ENCODE data around the gene F12.

The F12 gene

DNA sequence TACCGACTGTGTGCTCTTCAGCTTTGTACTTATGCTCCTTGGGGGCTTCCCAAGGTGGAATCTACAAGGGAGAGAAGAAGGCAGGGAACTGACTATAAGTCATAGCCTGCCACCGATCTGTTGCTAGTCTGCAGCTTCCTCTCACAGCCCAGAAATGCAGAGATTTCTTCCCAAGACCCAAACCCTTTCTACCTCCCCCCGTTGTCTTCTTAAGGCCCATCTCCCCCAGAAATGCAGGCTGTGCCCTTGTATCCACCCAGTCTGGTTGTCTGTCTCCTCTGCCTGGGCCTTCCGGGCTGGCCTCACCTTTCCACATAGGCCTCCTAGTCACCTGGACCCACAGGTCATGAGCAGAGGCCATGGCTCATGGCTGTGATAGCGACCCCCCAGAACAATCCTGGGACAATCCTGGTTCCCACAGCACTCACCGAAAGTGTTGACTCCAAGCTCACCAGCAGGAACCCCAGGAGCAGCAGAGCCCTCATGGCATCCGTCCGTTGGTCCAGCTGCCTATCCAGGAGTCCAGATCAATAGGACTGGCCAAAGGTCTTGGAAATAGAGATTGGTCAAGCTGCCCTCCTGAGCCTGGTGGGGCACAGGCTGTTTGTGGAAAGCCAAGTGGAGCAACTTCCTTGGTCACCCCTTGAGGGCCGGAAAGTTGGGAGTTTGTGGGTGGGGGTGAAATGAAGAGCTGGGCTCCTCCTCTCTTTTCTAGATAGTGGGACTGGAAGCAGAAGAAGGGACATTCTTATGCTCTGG is at the start of gene F12:
Gene F12, minus strand, starts transcription at position 522 of the 759 bp plus-strand sequence. Its CDS starts 37 bp downstream, at position 485.
- ATAC-seq: no peak

DNA sequence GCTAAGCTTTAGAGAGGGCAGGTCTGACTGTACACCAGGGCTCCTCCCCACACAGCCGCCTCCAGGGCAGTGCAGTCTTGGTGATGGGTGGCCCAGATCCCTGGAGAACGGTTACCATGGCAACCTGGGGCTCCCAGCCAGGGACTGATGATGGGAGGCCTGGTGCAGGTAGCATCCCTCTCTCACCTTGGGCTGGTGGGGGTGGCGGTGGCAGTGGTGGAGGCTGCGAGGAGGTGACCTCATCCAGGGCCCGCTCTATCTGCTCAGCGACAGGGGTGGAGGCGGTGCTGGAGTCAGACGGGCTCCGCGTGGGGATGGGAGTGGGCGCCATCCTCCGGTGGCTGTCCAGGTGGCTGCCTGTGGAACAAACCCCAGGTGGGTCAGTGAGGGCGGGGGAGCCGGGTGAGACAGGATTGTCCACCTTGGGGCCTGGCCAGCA is 49.6 kb upstream of the F12 start:
- ATAC-seq: no peak

DNA sequence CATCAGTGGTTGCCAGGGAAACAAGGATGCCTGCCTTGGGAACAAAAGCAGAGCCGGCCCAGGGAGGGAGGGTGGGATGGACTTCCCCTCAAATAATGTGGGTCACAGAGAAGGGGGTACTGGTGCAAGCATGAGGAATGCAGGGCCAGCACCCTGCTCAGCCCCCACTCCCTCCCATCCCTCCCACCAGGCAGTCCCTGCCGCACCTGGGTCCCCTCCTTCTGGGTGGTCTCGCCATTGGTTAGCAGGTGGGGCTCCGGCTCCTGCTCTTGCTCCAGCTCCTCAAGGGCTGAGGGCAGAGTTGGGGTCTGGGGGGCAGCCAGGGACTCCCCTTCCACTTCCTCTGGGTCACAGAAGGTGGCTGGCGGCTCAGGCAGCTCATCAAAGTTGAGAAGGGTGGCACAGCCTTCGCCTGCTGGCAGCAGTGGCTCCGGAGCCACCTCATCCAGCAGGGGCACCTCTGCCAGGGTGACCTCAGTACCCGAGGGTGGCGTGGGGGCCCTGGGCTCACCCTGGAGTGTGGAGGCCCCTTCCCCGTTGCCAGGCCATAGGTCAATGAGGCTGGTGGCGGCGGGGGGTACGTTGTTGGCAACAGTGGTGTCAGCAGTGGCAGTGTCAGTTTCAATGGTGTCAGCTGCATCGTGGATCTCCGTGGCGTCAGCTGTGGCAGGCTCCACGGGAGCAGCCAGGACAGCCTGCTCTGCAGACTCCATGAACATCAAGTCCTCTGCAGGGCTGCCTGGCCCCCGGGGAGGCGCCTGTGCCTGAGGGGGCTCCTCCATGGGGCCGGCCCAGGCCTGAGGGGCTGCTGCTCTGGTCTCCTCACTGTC is 48.7 kb upstream of the F12 start:
- ATAC-seq: no peak

GRCh38 chr5:177456976-177457851 is 47.9 kb upstream of the F12 start:
- ATAC-seq: peak; percentile 11 to 27

DNA sequence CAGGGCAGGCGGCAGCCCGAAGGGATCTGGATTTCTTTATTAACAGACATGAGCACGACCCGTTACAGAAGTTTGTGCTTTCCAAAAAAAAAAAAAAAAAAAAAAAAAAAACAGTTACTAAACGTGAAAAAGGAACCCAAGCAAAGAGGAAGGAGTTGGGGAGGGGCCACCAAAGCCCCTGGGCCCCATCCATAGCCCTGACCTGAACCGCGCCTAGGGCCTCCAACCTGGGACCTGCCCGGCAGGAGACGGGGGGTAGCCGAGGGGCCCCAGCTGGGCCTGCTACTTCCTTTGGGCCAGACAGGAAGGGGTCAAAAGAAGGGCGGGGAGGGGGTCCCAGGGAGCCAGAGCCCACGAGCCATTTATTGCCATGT is 47.2 kb upstream of the F12 start:
- ATAC-seq: no peak

DNA sequence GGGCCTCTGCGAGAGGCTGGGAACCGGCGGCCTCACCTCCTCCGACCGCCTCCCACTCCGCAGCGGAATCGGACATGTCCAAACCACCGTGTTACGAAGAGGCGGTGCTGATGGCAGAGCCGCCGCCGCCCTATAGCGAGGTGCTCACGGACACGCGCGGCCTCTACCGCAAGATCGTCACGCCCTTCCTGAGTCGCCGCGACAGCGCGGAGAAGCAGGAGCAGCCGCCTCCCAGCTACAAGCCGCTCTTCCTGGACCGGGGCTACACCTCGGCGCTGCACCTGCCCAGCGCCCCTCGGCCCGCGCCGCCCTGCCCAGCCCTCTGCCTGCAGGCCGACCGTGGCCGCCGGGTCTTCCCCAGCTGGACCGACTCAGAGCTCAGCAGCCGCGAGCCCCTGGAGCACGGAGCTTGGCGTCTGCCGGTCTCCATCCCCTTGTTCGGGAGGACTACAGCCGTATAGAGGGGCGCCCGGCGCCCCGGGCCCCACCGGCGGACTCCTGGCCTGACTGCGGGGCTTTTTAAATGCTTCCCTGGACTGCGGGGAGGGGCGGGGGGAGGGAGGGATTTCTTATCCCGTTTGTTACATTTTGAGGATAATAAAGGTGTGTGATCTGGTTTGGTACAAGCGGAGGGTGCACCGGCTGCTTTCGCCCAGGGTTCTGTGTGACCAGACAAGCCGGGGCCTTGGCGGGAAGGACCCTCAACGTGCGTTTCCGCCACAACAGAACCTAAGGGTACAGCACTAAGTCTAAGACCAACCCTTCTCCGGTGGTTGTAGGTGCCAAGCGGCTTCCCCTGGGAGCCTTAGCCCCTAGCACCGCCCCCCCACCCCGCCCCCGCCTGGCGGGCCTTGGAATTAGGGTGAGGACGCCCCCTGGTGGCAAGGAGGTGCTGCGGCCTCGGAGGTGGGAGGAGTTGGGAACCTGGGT is 46.6 kb upstream of the F12 start:
- peak; percentile 21 to 26 for ATAC-seq

DNA sequence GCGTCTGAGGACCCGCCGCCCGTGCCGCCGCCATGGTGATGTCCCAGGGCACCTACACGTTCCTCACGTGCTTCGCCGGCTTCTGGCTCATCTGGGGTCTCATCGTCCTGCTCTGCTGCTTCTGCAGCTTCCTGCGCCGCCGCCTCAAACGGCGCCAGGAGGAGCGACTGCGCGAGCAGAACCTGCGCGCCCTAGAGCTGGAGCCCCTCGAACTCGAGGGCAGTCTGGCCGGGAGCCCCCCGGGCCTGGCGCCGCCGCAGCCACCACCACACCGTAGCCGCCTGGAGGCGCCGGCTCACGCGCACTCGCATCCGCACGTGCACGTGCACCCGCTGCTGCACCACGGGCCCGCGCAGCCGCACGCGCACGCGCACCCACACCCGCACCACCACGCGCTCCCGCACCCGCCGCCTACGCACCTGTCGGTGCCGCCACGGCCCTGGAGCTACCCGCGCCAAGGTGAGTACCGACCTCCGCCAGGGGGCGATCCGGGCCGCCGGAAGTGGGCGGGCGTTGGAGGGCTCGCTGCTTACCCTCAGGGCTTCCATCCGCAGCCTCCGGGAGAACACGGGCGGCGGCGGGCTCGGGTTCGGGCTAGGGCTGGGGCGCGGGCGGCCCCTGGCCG is 45.8 kb upstream of the F12 start:
- ATAC-seq: peak; percentile 70 to 71

DNA sequence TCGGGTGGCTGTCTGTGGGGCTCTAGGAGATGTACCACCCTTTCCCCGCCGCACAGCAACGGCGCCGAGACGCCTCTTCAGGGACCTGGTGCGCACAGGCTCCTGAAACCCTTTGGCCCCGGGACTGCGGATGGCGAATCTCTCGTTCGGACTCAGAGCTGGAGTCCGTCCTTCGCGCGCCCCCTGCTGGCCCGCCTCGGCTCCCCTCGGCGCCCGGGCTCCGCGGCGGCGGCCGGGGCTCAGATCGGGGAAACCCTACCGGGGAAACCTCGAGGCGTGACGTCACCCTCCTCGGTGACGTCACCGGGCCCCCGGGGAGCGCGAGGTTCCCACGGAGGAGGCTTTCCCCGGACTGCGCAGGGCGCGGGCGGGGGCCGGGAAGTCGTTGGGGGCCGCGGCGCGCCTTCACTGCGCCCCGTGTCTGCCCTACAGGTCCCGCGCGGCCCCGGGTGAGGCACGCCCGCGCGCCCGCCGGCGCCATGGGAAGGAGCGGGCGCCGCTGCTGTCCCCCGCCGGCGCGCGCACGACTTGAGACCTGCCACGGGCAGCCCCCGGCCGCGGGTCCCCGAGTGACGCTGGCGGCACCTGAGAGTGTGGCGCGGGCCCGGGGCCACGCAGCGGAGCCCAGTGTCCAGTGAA is 45.2 kb upstream of the F12 start:
- peak; percentile 55 for ATAC-seq

GRCh38 chr5:177453852-177454396 is 44.6 kb upstream of the F12 start:
- no peak for ATAC-seq

DNA sequence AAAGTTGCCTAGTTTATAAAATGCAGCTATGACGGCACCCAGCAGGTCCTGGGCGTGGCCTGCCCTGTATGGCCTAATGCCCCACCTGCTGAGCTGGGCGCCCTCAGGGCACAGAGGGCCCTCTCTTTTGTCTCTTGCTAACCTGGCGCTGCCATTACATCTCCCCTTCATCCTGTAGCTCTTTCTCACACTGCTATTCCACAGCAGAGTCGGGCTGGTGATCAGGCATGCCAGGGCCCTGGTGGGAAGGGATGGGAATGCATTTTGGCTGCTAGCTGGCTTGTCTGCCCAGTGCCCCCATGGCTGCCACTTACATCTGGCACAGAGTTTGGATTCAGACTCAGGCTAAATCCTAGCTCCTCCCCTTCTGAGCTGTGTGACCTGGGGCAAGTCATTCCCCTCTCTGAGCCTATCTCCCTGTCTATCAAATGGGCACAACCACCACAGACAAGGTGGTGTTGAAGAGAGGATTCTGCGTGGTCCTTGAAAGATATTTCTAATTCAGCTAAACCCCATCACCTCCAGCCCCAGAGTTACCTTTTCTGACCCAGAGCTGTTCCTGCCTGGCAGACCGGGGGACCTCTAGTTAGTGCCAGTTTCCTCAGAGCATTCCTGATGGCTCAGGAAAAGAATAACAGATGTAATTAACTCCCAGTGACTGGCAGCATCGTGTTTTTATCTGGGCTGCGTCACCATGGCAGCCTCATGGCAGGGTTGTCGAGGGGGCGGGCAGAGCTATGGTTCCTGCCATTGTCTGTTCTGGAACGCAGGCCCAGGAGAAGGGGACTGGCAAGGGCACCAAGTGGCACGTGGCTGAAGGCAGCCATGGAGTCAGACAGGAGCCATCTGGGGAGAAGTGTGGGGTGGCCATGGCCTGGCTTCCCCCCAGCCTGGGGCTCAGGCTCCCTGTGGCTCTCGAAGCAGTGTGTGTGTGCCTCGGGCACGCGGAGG is 43.6 kb upstream of the F12 start:
- no peak for ATAC-seq

DNA sequence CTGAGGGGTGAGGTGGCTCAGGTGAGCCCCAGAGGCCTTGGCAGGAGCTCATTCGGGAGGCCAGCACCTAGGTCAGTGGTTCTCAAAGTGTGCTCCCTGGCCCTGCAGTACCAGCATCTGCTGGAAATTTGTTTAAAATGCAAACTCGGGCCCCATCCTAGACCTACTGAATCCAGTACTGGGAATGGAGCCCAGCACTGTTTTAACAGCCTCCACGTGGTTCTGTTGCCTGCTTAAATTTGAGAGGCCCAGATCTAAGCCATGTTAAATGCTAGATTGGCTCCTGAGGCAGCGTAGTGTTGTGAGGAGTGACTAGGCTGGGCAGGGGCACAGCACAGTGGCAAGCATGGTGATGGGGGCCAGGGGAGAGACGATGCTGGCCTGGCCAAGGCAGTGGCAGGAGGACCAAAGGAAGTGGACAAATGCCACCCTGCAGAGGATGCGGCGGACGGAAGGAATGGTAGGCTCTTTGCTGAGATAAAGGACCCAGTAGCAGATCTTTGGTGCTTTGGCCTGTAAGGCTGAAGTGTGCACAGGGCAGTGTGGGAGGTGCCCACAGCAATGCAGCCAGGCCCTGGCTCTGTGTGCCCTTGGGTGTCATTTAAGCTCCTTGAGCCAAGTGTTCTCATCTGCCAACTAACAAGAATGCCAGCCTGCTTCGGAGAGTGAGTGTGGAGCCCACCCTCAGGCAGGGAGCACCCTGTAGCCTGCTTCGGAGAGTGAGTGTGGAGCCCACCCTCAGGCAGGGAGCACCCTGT is 41.5 kb upstream of the F12 start:
- ATAC-seq: no peak

GRCh38 chr5:177449140-177450061 is 40.0 kb upstream of the F12 start:
- no peak for ATAC-seq

DNA sequence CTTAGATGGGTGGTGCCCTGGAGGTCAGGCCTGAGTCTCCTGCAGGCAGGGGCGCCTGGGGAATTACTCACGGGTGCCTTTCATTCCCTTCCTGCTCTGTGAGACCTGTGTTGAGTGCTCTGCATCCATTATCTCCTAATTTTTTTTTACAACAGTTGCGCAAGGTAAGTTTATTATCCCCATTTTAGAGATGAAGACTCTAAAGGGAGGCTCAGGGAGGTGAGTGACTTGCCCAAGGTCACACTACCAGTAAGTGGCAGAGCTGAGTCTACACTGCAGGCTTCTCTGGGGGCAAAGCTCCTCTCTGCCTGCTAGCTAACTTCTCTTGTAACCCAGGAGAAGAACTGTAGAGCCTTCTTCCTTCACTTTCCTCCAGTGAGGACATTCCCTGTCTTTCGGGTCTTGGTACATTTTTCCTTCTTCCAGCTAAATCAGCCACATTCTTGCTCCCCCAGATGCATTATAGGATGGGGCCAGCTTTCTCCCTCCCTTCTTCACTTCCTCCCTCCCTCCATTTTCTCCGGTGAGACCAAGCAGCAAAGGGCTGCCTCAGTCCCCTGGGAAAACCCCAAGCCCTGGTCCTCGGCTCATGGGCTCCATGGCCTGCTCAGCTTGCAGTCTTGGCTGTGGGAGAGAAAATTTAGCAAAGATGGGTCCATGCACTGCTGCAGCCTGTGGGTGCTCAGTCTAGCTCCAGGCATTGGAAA is 39.0 kb upstream of the F12 start:
- ATAC-seq: no peak

GRCh38 chr5:177447611-177448243 is 38.4 kb upstream of the F12 start:
- no peak for ATAC-seq

GRCh38 chr5:177447066-177447610 is 37.8 kb upstream of the F12 start:
- ATAC-seq: peak; percentile 25
